Stimulated activated naive B cell treated with anti-CD40 and anti-IgM and Interleukin-4, amounts not matched to agents 10 μg/mL and 1 μg/mL and 100 μg/mL, for 72 hours (primary cell): ENCODE measurements around the gene CYB5D1.
A peak's percentile ranks its signal among the peaks of the same experiment; 100 is the strongest.

Source experiments
- ATAC-seq, 2 donors: fragments of 150-1000 bp; cut with Tn5 transposase; replicated peaks; 2 replicates each; pipeline ENCODE4 v1.10.0; 2021; ENCODE audit warnings: moderate library complexity in 1 of 2
- DNase-seq: peaks from one replicate; pipeline ENCODE4 v3.0.0; 2021
- H3K27ac Mint-ChIP-seq: one replicate; pipeline ENCODE4 v1.8.0; 2022; ENCODE audit warnings: mild to moderate bottlenecking, mixed read lengths
- H3K27me3 Mint-ChIP-seq, 2 donors: one replicate each; pipeline ENCODE4 v1.8.0; 2022; ENCODE audit warnings: mixed read lengths in 2 of 2
- H3K36me3 Mint-ChIP-seq, 2 donors: one replicate each; pipeline ENCODE4 v1.8.0; 2022; ENCODE audit warnings: mixed read lengths in 2 of 2, mild to moderate bottlenecking in 1 of 2
- H3K4me1 Mint-ChIP-seq, 2 donors: one replicate each; pipeline ENCODE4 v1.8.0; 2022; ENCODE audit warnings: mixed read lengths in 2 of 2, mild to moderate bottlenecking in 1 of 2
- H3K4me3 Mint-ChIP-seq, 2 donors: one replicate each; pipeline ENCODE4 v1.8.0; 2022; ENCODE audit warnings: mild to moderate bottlenecking in 2 of 2, mixed read lengths in 2 of 2, moderate library complexity in 1 of 2
- H3K9me3 Mint-ChIP-seq, 2 donors: one replicate each; pipeline ENCODE4 v1.8.0; 2022; ENCODE audit warnings: mixed read lengths in 2 of 2, mild to moderate bottlenecking in 1 of 2

CYB5D1 gene

DNA sequence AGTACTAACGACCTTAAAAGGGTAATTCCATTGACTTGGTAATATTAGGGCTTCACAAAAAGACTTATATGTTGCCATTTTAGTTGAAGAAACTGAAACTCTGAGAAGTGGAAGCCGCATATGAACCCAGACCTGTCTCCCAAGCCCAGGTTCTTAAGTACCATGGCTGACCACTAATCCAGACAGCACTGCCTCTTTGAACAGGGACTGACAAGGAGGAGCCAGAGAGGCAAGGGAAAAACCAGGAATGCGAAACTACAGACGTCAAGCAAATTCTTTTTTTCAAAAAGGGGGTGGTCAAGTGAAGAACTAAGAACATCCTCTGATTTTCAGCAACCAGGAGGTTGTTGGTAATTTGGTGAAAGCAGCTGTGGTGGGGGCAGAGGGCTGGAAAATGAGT lies 15.2 kb downstream of the CYB5D1 start:
- ATAC-seq = no peak
- no peak for DNase-seq
- Mint-ChIP-seq H3K36me3 (peaks cover 21 to 26% of the 10 kb centered on the region in 2 donors), H3K4me1 (peaks cover 11 to 12% of the 10 kb centered on the region in 2 donors), H3K27me3 (no peaks in the 10 kb centered on the region), H3K9me3 (no peaks in the 10 kb centered on the region), H3K27ac (no peak overlapping the region), H3K4me3 (no peak overlapping the region)

GRCh38 chr17:7875804-7876370 lies 18.1 kb downstream of the CYB5D1 start:
- H3K27ac Mint-ChIP-seq = no peak overlapping the region
- ATAC-seq (no peak), DNase-seq (no peak)
- H3K4me1 Mint-ChIP-seq = peaks cover 9 to 10% of the 10 kb centered on the region in 2 donors
- H3K4me3 Mint-ChIP-seq = no peak overlapping the region
- no peaks in the 10 kb centered on the region for H3K9me3 Mint-ChIP-seq
- H3K27me3 Mint-ChIP-seq = no peaks in the 10 kb centered on the region
- H3K36me3 Mint-ChIP-seq = peaks cover 20 to 24% of the 10 kb centered on the region in 2 donors

DNA sequence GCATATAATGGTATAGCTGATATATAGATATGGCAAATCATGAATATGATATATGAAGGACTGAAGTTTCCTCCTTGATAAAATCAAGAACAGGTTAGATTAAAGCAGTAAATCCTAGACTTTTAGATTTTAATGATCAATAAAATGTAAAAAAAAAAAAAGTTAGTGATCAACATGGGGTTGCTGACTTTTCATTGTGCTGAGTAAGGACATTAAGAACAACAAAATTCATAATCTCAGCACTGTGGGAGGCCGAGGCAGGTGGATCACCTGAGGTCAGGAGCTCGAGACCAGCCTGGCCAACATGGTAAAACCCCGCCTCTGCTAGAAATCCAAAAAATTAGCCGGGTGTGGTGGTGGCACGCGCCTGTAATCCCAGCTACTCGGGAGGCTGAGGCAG lies 20.4 kb downstream of the CYB5D1 start:
- Mint-ChIP-seq H3K4me1 (peaks cover 9 to 10% of the 10 kb centered on the region in 2 donors), H3K9me3 (no peaks in the 10 kb centered on the region), H3K27ac (no peak overlapping the region), H3K4me3 (no peak overlapping the region), H3K36me3 (peaks cover 18% of the 10 kb centered on the region in 2 donors), H3K27me3 (no peaks in the 10 kb centered on the region)
- DNase-seq (no peak), ATAC-seq (no peak)

DNA sequence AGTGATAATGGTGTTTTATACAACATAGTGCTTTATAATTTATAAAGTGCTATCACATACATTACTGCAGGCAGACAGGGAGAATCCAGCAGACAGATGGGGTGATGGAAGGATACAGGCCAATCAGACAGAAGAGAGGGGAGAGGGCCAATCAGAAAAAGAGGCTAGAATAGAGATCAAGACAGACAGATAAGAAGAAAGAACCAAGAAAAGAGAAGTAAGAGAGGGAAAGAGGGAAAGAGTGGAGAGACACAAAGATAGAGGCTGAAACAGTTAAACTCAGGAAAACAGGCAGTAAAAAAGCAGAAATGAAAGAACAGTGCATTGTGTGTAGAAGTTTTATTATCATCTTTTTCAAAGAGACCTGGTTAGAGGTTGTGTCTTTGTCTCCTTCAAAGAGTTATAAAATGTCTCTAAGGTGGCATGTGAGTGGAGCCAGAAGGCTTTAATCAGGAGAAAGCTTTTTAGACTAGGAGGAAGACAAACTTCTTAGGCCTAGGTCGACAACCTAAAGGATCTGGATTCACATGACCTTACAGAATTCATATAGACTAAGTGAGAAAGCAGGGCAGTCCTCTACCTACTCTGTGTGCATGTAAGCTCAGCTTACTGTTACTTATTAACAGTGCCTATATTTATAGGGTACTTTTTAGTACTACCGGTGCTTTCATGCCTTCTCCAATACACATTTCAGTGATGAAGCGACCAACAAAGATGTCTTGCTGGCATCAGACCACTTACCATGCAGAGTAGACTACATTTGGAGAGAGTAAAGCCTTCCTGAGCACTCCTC lies 22.5 kb downstream of the CYB5D1 start:
- Mint-ChIP-seq H3K4me1 (peaks cover 6 to 9% of the 10 kb centered on the region in 2 donors), H3K27me3 (no peaks in the 10 kb centered on the region), H3K9me3 (no peaks in the 10 kb centered on the region), H3K36me3 (peaks cover 8% of the 10 kb centered on the region in 2 donors), H3K27ac (no peak overlapping the region), H3K4me3 (no peak overlapping the region)
- DNase-seq = no peak
- peak; percentile 32 to 53 for ATAC-seq

GRCh38 chr17:7881276-7882054 lies 23.7 kb downstream of the CYB5D1 start:
- Mint-ChIP-seq H3K4me1 (peaks cover 6 to 10% of the 10 kb centered on the region in 2 donors), H3K36me3 (peaks cover 2 to 7% of the 10 kb centered on the region in 2 donors), H3K27me3 (no peaks in the 10 kb centered on the region), H3K9me3 (no peaks in the 10 kb centered on the region), H3K4me3 (no peak overlapping the region), H3K27ac (no peak overlapping the region)
- DNase-seq = no peak
- ATAC-seq = no peak

DNA sequence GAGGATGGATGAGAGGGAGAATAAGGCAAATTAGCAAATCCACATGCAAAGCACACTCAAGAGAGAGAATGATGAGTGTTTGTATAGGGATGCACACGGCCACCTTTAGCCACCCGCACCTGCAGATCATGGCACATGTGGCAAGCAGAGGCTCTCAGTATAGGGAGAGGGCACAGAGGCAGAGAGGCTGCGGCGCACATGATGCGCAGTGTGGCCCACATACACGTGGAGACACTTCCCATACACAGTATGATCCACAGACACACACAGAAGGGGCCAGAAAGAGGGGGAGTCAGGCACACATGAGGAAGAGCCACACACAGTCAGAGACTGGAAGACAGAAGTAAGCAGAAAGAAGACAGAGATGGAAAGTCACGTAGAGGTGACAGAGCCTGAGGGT lies 24.3 kb downstream of the CYB5D1 start:
- Mint-ChIP-seq H3K4me3 (no peak overlapping the region), H3K36me3 (peaks cover 2 to 7% of the 10 kb centered on the region in 2 donors), H3K27ac (no peak overlapping the region), H3K27me3 (no peaks in the 10 kb centered on the region), H3K4me1 (peaks cover 8 to 9% of the 10 kb centered on the region in 2 donors), H3K9me3 (no peaks in the 10 kb centered on the region)
- DNase-seq (no peak), ATAC-seq (no peak)

GRCh38 chr17:7882629-7883028 lies 24.8 kb downstream of the CYB5D1 start:
- H3K4me3 Mint-ChIP-seq = no peak overlapping the region
- DNase-seq = no peak
- no peak for ATAC-seq
- peaks cover 8 to 9% of the 10 kb centered on the region in 2 donors for H3K4me1 Mint-ChIP-seq
- H3K27me3 Mint-ChIP-seq = no peaks in the 10 kb centered on the region
- H3K27ac Mint-ChIP-seq = no peak overlapping the region
- H3K36me3 Mint-ChIP-seq = peaks cover 0 to 7% of the 10 kb centered on the region in 2 donors
- no peaks in the 10 kb centered on the region for H3K9me3 Mint-ChIP-seq

- DNase-seq = no peak
- Mint-ChIP-seq H3K4me1 (peaks cover 8 to 9% of the 10 kb centered on the region in 2 donors), H3K27ac (peak overlapping the region; percentile 33)
These were observed 26.1 kb downstream of the CYB5D1 start for GRCh38 chr17:7883781-7884386.

DNA sequence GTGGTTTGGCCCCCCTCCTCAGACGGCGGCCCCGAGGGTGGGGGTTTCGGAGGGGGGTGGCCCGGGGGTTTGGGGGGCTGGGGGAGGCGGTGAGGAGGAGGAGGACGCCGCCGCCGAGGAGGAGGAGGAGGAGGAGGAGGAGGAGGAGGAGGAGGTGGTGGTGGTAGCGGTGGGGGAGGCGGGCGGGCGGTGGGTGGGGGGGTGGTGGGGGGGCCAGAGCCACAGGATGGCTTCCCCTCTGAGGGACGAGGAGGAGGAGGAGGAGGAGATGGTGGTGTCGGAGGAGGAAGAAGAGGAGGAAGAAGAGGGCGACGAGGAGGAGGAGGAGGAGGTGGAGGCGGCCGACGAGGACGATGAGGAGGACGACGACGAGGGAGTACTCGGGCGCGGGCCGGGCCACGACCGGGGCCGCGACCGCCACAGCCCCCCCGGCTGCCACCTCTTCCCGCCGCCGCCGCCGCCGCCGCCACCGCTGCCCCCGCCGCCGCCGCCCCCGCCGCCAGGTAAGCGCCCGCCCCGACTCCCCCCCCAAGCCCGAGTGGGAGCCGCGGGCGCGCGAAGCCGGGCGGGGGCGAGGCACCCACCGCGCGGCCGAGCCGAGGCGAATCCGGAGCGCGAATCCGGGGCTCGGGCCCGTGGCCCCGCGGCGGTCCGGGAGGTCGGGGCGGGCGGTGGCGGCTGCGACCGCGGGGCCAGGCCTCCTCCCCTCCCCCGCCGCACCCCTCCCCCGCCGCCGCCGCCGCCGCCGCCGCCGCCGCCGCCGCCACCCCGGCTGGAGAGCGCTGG lies 27.0 kb downstream of the CYB5D1 start:
- Mint-ChIP-seq H3K4me3 (peak overlapping the region; percentile 75 to 80), H3K9me3 (no peaks in the 10 kb centered on the region), H3K27me3 (no peaks in the 10 kb centered on the region), H3K4me1 (peaks cover 9 to 12% of the 10 kb centered on the region in 2 donors), H3K27ac (peak overlapping the region; percentile 86), H3K36me3 (peaks cover 2 to 7% of the 10 kb centered on the region in 2 donors)
- DNase-seq (no peak), ATAC-seq (peak in 1 of 2 donors; percentile 1)

More at GRCh38 chr17:7883781-7884386, 26.1 kb downstream of the CYB5D1 start:
- no peak for ATAC-seq
- peaks cover 0 to 7% of the 10 kb centered on the region in 2 donors for H3K36me3 Mint-ChIP-seq
- H3K9me3 Mint-ChIP-seq = no peaks in the 10 kb centered on the region
- no peaks in the 10 kb centered on the region for H3K27me3 Mint-ChIP-seq
- peak overlapping the region; percentile 58 to 59 for H3K4me3 Mint-ChIP-seq

DNA sequence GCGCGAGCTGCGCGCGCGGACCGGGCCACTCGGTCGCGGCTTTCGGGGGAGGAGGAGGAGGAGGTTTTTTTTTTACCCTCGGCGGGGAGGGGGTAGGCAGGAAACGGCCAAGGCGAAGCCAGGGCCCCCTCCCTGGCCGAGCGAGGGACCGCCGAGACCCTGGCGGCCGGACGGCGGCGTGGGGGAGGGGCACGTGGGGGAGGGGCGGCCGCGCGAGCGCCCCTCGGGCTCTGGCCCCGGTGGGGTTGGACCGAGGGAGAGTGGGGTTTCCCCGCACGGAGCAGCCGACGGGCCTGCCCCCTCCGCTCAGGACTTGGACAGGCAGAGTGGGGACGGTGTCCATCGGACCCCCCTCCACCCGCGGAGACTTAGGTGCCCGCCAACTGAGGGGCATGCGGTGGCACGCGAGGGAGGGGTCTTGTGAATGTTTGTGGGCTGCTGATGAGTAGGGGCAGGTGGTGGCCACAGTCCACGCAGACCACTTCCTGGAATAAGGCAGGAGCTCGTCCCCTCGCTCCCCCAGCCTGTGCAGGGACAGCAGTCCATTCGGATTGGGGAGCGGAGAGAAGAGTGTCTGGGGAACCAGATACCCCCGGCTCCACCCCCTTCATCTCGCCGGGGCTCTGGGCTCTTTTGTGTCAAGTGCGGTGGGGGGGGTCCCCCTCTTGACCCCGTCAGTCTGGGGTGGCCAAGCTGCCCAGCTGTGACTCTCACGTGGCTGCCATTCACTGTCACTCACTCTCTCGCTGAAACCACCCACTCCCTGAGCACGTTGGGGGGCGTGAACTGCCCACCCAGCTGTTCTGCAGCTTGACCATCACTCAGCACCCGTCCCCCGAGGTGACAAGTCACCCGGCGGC lies 27.8 kb downstream of the CYB5D1 start:
- H3K4me3 Mint-ChIP-seq = peak overlapping the region in 1 of 2 donors; percentile 62
- peaks cover 9 to 12% of the 10 kb centered on the region in 2 donors for H3K4me1 Mint-ChIP-seq
- ATAC-seq (peak; percentile 43 to 44), DNase-seq (peak; percentile 49)
- H3K9me3 Mint-ChIP-seq = no peaks in the 10 kb centered on the region
- peak overlapping the region; percentile 75 for H3K27ac Mint-ChIP-seq
- peaks cover 9 to 13% of the 10 kb centered on the region in 2 donors for H3K36me3 Mint-ChIP-seq
- no peaks in the 10 kb centered on the region for H3K27me3 Mint-ChIP-seq

DNA sequence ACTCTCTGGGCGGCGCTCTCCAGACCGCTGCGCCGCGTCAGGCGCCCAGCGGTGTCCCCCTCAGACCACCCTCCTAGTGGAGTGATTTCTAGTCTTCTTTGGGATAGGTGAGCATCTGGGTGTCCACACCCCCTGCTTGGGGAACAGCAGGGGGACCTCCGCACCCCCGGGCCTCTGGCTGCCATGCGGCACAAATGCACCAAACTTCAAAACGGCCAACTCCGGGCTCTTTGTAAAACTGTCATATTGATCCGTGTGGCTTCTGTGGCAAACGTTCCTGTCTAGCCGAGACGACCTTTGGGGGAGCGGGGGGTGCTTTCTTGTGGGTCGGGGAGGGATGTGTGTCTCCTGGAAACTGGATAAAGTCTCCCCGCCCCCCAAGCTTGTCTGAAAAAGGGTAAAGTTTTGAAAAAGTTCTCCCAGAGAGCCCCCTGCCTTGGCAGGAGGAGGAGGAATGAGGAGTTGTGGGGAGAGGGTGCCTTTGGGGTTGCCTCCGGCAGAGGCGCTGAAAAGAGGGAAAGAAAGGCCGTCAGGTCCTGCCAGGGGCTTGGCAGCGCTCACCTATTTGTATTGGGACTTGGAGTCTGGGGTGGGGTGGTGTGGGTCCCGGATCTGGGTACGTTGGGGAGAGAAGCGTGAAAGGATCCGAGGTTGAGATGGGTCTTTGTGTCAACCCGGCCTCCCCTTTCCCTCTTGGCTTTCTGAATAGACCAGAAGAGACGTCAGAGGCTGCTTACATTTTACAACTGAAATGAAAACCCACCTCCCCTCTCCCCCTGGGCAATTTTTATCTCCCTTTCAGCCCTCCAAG lies 28.6 kb downstream of the CYB5D1 start:
- peaks cover 9 to 12% of the 10 kb centered on the region in 2 donors for H3K4me1 Mint-ChIP-seq
- H3K27ac Mint-ChIP-seq = no peak overlapping the region
- no peaks in the 10 kb centered on the region for H3K27me3 Mint-ChIP-seq

DNA sequence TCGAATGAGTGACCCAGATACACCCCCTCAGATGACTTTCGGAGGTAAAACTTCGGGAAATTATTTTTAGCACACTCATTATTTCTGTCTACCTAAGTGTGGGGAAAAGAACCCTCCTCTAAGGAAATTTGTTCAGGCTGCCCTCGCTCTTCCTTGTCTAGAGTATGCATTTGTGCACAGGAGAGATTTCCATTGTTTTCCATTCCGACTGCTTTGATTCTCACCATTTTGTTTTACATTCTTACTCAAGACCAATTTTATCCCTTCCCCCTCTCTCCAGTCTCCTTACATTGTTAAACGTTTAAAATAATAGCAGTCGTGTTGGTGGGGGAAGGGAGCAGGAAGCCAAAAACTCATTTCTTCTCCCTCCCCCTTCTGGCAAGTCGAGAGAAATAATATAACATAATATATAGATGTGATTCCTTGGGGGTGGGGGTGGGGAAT lies 29.3 kb downstream of the CYB5D1 start:
- Mint-ChIP-seq H3K4me3 (no peak overlapping the region), H3K4me1 (peaks cover 9 to 12% of the 10 kb centered on the region in 2 donors), H3K27me3 (no peaks in the 10 kb centered on the region), H3K36me3 (peaks cover 12 to 18% of the 10 kb centered on the region in 2 donors), H3K27ac (no peak overlapping the region), H3K9me3 (no peaks in the 10 kb centered on the region)
- ATAC-seq (peak; percentile 10 to 21), DNase-seq (no peak)

More for the DNA sequence above, 28.6 kb downstream of the CYB5D1 start:
- H3K36me3 Mint-ChIP-seq = peaks cover 11 to 15% of the 10 kb centered on the region in 2 donors
- H3K9me3 Mint-ChIP-seq = no peaks in the 10 kb centered on the region
- no peak overlapping the region for H3K4me3 Mint-ChIP-seq
- ATAC-seq (peak; percentile 19 to 24), DNase-seq (no peak)
